ENCODE results near the gene TRIM43.

DNA sequence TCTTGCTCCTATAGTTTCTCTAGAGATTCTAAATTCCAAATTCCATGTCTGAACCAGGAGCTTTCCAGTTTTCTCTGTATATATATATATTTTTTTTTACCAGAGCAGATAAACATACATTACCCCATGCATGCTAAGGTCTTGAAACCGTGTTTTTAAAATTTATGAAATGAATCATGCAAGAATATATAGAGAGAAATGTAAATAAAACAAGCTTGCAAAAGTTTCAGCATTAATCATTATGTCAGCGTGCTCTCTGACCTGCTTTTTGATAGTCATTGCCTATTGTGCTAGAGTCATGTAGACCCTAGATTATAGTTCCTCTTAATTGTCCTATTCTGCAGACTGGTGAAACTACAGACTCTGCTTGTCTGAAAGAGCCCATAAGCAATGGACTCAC lies 22.6 kb upstream of the TRIM43 start:
- TF ChIP-seq, protein P1, sequence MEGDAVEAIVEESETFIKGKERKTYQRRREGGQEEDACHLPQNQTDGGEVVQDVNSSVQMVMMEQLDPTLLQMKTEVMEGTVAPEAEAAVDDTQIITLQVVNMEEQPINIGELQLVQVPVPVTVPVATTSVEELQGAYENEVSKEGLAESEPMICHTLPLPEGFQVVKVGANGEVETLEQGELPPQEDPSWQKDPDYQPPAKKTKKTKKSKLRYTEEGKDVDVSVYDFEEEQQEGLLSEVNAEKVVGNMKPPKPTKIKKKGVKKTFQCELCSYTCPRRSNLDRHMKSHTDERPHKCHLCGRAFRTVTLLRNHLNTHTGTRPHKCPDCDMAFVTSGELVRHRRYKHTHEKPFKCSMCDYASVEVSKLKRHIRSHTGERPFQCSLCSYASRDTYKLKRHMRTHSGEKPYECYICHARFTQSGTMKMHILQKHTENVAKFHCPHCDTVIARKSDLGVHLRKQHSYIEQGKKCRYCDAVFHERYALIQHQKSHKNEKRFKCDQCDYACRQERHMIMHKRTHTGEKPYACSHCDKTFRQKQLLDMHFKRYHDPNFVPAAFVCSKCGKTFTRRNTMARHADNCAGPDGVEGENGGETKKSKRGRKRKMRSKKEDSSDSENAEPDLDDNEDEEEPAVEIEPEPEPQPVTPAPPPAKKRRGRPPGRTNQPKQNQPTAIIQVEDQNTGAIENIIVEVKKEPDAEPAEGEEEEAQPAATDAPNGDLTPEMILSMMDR (IDR thresholded peaks at IDR 0.05) = no peak
- TF ChIP-seq NRF1 (IDR thresholded peaks at IDR 0.05; ENCODE audit: low read depth, low read length) (no peak), GATA2 (CRISPR knock-in tag; IDR thresholded peaks at IDR 0.05) (no peak), JUND (IDR thresholded peaks at IDR 0.05) (no peak), EP300 (IDR thresholded peaks at IDR 0.05; ENCODE audit: borderline replicate concordance in 1 of 2, low read depth in 1 of 2, low read length in 1 of 2) (no peak), TAF1 (IDR thresholded peaks at IDR 0.05; ENCODE audit: borderline replicate concordance, low read depth, low read length) (no peak), GABPA (IDR thresholded peaks at IDR 0.05; ENCODE audit: low read depth) (no peak), POLR2AphosphoS5 (IDR thresholded peaks at IDR 0.05; ENCODE audit: low read depth, low read length) (no peak), MEF2A (IDR thresholded peaks at IDR 0.05; ENCODE audit: borderline replicate concordance, low read depth) (no peak)
- TF ChIP-seq, protein P2, sequence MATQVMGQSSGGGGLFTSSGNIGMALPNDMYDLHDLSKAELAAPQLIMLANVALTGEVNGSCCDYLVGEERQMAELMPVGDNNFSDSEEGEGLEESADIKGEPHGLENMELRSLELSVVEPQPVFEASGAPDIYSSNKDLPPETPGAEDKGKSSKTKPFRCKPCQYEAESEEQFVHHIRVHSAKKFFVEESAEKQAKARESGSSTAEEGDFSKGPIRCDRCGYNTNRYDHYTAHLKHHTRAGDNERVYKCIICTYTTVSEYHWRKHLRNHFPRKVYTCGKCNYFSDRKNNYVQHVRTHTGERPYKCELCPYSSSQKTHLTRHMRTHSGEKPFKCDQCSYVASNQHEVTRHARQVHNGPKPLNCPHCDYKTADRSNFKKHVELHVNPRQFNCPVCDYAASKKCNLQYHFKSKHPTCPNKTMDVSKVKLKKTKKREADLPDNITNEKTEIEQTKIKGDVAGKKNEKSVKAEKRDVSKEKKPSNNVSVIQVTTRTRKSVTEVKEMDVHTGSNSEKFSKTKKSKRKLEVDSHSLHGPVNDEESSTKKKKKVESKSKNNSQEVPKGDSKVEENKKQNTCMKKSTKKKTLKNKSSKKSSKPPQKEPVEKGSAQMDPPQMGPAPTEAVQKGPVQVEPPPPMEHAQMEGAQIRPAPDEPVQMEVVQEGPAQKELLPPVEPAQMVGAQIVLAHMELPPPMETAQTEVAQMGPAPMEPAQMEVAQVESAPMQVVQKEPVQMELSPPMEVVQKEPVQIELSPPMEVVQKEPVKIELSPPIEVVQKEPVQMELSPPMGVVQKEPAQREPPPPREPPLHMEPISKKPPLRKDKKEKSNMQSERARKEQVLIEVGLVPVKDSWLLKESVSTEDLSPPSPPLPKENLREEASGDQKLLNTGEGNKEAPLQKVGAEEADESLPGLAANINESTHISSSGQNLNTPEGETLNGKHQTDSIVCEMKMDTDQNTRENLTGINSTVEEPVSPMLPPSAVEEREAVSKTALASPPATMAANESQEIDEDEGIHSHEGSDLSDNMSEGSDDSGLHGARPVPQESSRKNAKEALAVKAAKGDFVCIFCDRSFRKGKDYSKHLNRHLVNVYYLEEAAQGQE (IDR thresholded peaks at IDR 0.05; ENCODE audit: low read depth, low read length) = no peak
- TF ChIP-seq, protein P3, sequence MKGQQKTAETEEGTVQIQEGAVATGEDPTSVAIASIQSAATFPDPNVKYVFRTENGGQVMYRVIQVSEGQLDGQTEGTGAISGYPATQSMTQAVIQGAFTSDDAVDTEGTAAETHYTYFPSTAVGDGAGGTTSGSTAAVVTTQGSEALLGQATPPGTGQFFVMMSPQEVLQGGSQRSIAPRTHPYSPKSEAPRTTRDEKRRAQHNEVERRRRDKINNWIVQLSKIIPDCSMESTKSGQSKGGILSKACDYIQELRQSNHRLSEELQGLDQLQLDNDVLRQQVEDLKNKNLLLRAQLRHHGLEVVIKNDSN (IDR thresholded peaks at IDR 0.05; ENCODE audit: borderline replicate concordance, low read depth) = no peak
- TF ChIP-seq, protein P4, sequence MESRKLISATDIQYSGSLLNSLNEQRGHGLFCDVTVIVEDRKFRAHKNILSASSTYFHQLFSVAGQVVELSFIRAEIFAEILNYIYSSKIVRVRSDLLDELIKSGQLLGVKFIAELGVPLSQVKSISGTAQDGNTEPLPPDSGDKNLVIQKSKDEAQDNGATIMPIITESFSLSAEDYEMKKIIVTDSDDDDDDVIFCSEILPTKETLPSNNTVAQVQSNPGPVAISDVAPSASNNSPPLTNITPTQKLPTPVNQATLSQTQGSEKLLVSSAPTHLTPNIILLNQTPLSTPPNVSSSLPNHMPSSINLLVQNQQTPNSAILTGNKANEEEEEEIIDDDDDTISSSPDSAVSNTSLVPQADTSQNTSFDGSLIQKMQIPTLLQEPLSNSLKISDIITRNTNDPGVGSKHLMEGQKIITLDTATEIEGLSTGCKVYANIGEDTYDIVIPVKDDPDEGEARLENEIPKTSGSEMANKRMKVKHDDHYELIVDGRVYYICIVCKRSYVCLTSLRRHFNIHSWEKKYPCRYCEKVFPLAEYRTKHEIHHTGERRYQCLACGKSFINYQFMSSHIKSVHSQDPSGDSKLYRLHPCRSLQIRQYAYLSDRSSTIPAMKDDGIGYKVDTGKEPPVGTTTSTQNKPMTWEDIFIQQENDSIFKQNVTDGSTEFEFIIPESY (IDR thresholded peaks at IDR 0.05; ENCODE audit: borderline replicate concordance, low read depth) = no peak
